T47D (cell line): ENCODE measurements around the gene DPEP2.
"Not testable (repeated sequence)": the region's sequence is repeated elsewhere in the genome, so short reads cannot be mapped to it uniquely, and the experiment has no call there.

Source experiments
- DNase-seq, 2 experiments: peaks; one replicate each; pipeline versions ENCODE4 v3.0.0 to v3.0.0-alpha.2; 2011 to 2012; ENCODE audit warnings: low read depth in 1 of 2, low spot score in 1 of 2
- JUND ChIP-seq: IDR thresholded peaks from 2 replicates; pipeline ENCODE4 v1.6.1; 2012; ENCODE audit warnings: low read depth
- in situ Hi-C: cut with HindIII; loops from 2 replicates; pipeline ENCODE4 v1.10.0; 2016; ENCODE audit warnings: low sequenced_read_pairs, low pct_unique_long_range_greater_than_20kb

Gene DPEP2

DNA sequence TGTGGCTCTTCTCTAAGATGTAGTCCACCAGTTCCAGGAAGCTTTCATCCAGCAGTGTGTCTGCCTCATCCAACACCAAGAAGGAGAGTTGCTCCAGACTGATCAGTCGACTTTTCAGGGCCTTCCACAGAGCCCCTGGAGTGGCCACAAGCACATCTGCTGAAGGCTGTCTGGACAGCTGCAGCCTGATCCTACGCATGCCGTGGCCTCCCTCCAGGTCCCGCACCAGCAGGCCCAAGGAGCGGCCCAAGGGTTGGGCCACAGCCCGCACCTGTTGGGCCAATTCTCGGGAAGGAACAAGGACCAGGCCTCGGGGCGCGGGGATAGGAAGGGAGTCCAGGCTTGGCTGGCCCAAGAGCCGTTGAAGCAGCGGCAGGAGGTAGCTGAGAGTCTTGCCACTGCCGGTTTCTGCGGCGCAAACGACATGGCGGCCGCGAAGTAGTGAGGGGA lies 23.0 kb upstream of the DPEP2 start:
- no peak for TF ChIP-seq JUND
- in situ Hi-C loops = no loop called here
- no peak for DNase-seq

DNA sequence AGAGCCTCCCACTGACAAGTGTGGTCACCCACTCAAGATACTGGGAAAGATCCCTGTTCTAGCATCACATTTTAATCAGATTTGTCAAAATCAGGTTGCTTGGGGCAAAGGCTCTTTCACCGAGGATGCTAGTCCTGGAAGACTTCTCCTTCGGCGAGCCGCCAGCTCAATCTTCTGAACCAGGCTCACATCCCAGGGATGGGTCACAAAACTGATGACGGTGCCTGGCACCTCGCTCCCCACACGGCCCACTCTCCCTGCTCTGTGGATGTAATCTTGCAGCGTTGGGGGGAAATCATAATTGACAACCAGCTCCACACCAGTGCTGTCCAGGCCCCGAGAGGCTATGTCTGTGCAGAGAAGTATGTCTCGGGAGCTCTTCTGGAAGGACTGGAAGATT lies 22.2 kb upstream of the DPEP2 start:
- no peak for DNase-seq
- in situ Hi-C loops = no loop called here

DNA sequence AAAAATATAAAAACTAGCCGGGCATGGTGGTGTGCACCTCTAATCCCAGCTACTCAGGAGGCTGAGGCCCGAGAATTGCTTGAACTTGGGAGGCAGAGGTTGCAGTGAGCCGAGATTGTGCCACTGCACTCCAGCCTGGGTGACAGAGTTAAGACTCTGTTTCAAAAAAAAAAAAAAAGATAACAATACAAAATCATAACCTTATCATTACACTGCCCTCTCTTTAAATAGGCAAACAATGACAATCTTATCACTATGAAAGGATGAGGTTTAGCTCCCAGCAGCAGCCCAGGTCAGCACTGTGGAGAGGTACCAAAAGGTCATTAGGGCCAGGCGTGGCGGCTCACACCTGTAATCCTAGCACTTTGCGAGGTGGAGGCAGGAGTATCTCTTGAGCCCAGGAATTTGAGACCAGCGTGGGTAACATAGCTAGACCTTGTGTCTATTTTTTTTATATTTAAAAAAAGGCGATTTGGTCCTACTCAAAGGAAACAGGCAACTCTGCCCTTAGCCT lies 19.9 kb upstream of the DPEP2 start:
- DNase-seq = no peak
- TF ChIP-seq JUND = no peak
- in situ Hi-C loops = no loop called here

More for the DNA sequence above, 22.2 kb upstream of the DPEP2 start:
- no peak for TF ChIP-seq JUND

DNA sequence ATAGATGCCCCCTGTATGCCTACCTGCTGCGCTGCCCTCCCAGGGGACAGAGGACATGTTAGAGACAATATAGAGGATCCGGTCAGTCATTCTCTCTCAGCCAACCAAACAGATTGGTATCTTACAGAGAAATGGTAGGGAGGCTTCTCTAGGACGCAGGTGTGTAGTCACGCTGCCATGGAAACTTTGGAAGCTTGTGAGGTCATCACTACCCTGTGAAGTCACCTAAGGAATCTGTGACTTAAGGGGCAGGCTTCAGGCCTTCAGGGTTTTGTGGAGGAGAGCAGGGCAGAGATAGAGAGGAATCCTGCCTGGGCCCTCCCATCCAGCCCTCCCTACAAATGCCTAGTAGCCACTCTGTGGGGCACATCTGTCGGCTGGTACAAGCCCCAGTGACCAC lies 16.4 kb upstream of the DPEP2 start, which contains the start of gene DPEP2NB:
Gene DPEP2NB (minus strand): TSS at position 231 of the 400 bp plus-strand sequence. CDS start 141 bp downstream, at position 90.
- in situ Hi-C loops = no loop called here
- TF ChIP-seq JUND = no peak
- DNase-seq = no peak

DNA sequence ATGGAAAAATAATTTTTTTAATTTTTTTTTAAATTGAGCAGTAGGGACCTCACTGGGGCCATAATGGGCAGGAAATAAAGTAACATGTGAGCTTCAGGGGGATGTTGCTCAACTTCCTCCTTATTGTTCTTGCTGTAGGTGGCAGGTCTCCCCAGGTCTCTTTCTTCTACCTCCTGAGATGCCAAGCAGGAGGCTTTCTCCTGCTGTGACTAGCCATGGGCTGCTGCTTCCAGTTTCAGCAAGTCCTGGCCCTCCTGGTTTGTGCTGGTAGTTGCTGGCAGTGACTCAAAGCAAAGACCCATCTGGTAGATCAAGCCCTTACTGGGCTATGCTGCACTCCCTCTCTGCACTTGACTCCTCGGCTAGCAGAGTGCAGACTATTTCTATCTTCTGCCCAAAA lies 14.2 kb upstream of the DPEP2 start:
- no peak for TF ChIP-seq JUND
- DNase-seq = no peak
- in situ Hi-C loops = no loop called here

DNA sequence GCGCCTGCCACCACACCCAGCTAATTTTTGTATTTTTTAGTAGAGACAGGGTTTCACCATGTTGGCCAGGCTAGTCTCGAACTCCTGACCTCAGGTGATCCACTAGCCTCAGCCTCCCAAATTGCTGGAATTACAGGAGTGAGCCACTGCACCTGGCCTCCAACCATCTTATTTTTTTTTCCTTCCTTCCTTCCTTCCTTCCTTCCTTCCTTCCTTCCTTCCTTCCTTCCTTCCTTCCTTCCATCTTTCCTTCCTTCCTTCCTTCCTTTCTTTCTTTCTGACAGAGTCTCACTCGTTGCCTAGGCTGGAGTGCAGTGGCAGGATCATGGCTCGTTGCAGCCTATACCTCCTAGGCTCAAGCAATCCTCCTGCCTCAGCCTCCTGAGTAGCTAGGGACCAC lies 10.6 kb upstream of the DPEP2 start:
- DNase-seq = not testable (repeated sequence)

DNA sequence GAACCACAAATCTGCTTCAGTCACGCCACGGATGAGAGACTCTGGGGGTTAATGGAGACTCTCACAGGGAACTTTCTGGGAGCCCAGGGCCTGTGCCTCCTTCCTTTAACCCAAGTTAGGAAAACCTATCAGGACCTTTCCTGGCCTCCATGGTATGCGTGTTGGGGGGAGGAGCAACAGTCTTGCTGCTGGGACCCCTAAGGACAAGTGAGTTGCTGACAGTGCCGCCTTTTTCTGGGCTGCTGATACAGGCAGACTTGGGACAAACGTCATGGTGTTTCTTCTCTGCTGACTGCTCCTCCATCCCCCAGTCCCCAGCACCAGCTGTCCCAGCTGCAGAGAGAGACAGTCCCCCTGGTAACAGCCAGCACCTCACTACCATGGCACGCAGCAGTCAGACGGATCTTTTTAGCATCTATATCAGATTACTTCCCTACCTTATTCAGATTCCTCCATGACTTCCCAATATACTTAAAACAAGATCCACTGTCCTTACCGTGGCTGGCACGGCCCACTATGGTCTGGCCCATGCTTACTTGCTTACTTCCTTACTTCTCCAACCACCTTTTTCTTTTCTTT lies 10.0 kb upstream of the DPEP2 start:
- DNase-seq = no peak
- in situ Hi-C loops = no loop called here
- TF ChIP-seq JUND = no peak

More for the DNA sequence above, 10.6 kb upstream of the DPEP2 start:
- in situ Hi-C loops = not testable (repeated sequence)

DNA sequence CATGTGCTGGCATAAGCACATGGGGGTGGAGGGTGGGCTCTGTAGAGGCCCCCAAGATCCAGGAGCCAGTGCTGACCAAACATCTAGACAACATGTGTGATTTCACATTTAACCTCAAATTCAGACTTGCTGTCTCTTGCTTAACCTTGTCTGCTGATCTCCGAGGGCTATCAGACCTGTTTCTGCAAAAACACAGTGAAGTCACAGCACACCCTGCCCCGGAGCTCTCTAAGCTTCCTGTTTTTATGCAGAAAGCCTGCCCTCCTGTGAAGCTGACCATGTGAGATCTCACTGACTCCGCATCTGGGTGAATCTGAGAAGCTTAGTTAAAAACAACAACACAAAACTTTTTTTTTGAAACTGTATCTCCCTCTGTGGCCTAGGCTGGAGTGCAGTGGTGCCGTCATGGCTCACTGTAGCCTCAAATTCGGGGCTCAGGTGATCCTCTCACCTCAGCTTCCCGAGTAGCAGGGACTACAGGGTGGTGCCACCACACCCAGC lies 6.6 kb upstream of the DPEP2 start:
- in situ Hi-C loops = no loop called here

DNA sequence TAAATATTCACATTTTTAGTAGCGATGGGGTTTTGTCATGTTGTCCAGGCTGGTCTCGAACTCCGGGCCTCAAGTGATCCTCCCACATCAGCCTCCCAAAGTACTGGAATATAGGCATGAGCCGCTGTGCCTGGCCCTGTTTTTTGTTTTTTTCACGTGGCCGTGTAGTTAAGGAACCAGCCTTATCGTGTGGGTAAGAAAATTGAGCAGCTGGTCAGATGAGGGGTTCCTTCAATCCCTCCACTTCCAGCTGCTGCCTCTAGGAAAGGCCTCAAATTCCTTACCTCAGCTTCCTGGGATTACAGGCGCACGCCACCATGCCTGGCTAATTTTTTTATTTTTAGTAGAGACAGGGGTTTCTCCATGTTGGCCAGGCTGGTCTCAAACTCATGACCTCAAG lies 5.9 kb upstream of the DPEP2 start:
- DNase-seq = no peak
- no peak for TF ChIP-seq JUND
- in situ Hi-C loops = no loop called here

More for the DNA sequence above, 6.6 kb upstream of the DPEP2 start:
- no peak for TF ChIP-seq JUND
- no peak for DNase-seq

DNA sequence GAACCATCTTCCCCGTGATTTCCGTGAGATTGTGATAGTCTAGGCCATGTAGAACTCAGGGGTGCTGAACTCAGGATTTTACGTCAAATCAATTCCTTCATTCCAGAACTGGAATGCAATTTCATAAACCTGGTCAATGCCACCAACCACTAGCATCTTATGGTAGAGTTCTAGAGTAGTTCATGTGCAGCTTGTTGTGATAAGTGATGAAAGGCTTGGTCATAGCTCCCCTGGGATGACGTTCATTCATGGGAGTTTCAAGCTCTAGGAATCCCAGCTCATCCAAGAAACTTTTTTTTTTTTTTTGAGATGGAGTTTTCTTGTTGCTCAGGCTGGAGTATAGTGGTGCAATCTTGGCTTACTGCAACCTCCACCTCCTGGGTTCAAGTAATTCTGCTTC lies 3.7 kb upstream of the DPEP2 start:
- DNase-seq = no peak
- in situ Hi-C loops = no loop called here
- no peak for TF ChIP-seq JUND

DNA sequence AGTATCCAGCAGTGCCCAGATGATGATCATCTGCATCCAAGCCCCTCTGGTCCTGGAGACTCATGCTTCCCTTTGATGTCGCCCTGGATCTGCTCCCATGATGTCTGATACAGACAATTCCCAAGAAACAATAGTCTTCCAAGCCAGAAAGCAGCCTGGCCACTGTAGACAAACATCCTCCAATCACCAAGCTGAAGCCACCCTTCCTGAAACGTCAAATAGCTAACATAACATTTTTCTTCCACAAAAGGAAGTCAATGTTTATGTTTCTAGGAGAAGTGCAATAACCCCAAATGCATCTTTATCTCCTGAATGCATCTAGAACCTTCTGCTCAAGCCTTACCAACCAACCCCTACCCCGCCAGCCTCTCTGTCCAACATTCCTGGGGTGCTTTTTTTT lies 1.2 kb upstream of the DPEP2 start:
- no peak for DNase-seq
- in situ Hi-C loops = no loop called here
- TF ChIP-seq JUND = no peak

DNA sequence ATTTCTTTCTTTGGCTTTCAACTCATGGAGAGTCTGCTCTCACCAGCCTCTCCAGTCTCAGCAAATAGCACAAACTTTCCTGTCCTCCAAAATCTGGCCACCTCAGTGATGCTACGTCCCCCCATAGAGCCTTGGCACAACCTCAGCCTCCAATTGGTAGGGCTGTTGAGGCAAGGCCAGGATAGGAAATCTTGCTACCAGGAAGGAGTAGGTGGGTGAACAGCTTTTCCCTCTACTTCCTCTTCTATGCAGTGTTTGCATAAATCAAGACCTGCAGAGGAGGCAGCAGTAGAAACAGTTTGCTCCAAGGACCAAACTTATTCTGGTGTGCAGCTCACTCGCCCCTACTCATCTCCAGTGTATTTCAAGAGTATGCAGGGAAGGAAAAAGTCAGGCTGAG lies 701 bp upstream of the DPEP2 start:
- no peak for DNase-seq
- in situ Hi-C loops = no loop called here
- no peak for TF ChIP-seq JUND

DNA sequence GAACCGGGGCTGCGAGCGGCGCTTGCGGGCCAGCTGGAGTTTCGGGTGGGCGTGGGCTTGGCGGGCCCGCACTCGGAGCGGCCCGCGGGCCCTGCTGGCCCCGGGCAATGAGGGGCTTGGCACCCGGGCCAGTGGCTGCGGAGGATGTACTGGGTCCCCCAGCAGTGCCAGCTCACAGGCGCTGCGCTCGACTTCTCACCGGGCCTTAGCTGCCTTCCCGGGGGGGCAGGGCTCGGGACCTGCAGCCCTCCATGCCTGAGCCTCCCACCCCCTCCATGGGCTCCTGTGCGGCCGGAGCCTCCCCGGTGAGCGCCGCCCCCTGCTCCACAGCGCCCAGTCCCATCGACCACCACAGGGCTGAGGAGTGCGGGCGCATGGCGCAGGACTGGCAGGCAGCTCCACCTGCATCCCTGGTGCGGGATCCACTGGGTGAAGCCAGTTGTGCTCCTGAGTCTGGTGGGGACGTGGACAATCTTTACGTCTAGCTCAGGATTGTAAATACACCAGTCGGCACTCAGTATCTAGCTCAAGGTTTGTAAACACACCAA lies 979 bp downstream of the DPEP2 start:
- DNase-seq, in situ Hi-C loops: not testable (repeated sequence)
